Ascending aorta (tissue), 2 donors: ENCODE data around the gene CCL27. TPM values are rescaled to one million over a fixed set of nuclear protein-coding genes. Genes with fewer than 3 reads are reported as not detected.
"Not testable (repeated sequence)": the region's sequence is repeated elsewhere in the genome, so short reads cannot be mapped to it uniquely, and the experiment has no call there.

ENCODE experiments used
- DNase-seq, 2 donors: peaks; one replicate each; pipeline ENCODE4 v3.0.0-alpha.2; 2019; ENCODE audit warnings: low spot score in 2 of 2
- H3K27ac ChIP-seq, 2 donors: fragments of 200-600 bp; sonication (generic); one replicate each; pipeline ENCODE4 v1.5.1; 2016 to 2017; ENCODE audit warnings: mild to moderate bottlenecking in 1 of 2
- H3K27me3 ChIP-seq: fragments of 200-600 bp; sonication (generic); one replicate; pipeline ENCODE4 v1.5.1; 2017
- H3K36me3 ChIP-seq, 2 donors: fragments of 200-600 bp; sonication (generic); one replicate each; pipeline ENCODE4 v1.5.1; 2016
- H3K4me1 ChIP-seq, 2 donors: fragments of 200-600 bp; sonication (generic); one replicate each; pipeline ENCODE4 v1.5.1; 2016 to 2017; ENCODE audit warnings: mild to moderate bottlenecking in 1 of 2
- H3K4me3 ChIP-seq, 2 donors: fragments of 200-600 bp; sonication (generic); one replicate each; pipeline ENCODE4 v1.5.1; 2016 to 2017; ENCODE audit warnings: mild to moderate bottlenecking in 1 of 2
- H3K9me3 ChIP-seq, 2 donors: fragments of 200-600 bp; sonication (generic); one replicate each; pipeline ENCODE4 v1.5.1; 2016
- CTCF ChIP-seq, 3 experiments: fragments of 200-600 bp in 2 of 3; fragments of 450-650 bp in 1 of 3; sonication (generic) in 2 of 3; IDR thresholded peaks; one replicate each; pipeline ENCODE4 v1.5.1; 2016 to 2019; ENCODE audit warnings: antibody characterized with exemption in 3 of 3, mild to moderate bottlenecking in 1 of 3, moderate library complexity in 1 of 3
- intact Hi-C: fragments of 100-400 bp; cut with DNase I; formaldehyde crosslinking; loops from one replicate; pipeline ENCODE4 v1.15.1; 2023
- total RNA-seq: library from RNA; depleted of rRNA; stranded (reverse); fragments of >200 nt; gene quantifications from one replicate; pipeline ENCODE4 v1.1.0, GENCODE V29; 2016

CCL27 gene
- total RNA-seq, 1 donor from 2014 or later: 9.3 TPM

GRCh38 chr9:34647084-34647403 is 15.4 kb downstream of the CCL27 start:
- Histone ChIP-seq H3K27me3 (no peaks in the 10 kb centered on the region), H3K36me3 (peaks cover 17 to 21% of the 10 kb centered on the region in 2 donors), H3K4me1 (peaks cover 17 to 32% of the 10 kb centered on the region in 2 donors), H3K9me3 (no peaks in the 10 kb centered on the region), H3K4me3 (peak overlapping the region; percentile 69 to 80), H3K27ac (peak overlapping the region; percentile 80 to 83)
- no peak for TF ChIP-seq CTCF (IDR thresholded peaks at IDR 0.05)
- intact Hi-C loops: loop anchor here (2.0 to 5.0 kb wide), 3 partner anchors 18 to 515 kb away; partner anchors contain the start of genes DCTN3 and UNC13B
- DNase-seq: no peak

GRCh38 chr9:34646211-34647083 is 16.0 kb downstream of the CCL27 start, which contains the start of gene GALT:
TSS of gene GALT (plus strand) at chr9:34646675. CDS start at chr9:34646705, 30 bp downstream.
- H3K36me3 ChIP-seq: peaks cover 17 to 21% of the 10 kb centered on the region in 2 donors
- H3K4me3 ChIP-seq: peak within 1 kb of the TSS; percentile 69 to 80
- peaks cover 17 to 26% of the 10 kb centered on the region in 2 donors for H3K4me1 ChIP-seq
- H3K27me3 ChIP-seq: no peaks in the 10 kb centered on the region
- intact Hi-C loops: loop anchor here (1.0 to 5.0 kb wide), 4 partner anchors 9 to 516 kb away; partner anchors contain the start of genes DCTN3, SIGMAR1 and UNC13B
- peak; percentile 26 to 51 (median 35) for TF ChIP-seq CTCF (IDR thresholded peaks at IDR 0.05)
- peak within 1 kb of the TSS; percentile 80 to 83 for H3K27ac ChIP-seq
- H3K9me3 ChIP-seq: no peaks in the 10 kb centered on the region
- DNase-seq: peak; percentile 90 to 97

GRCh38 chr9:34644766-34645314 is 17.6 kb downstream of the CCL27 start:
- no peaks in the 10 kb centered on the region for H3K27me3 ChIP-seq
- no peak for DNase-seq
- intact Hi-C loops: loop anchor here (5.0 kb wide), 1 partner anchor 517 kb away; the partner anchor contains the start of gene UNC13B
- H3K27ac ChIP-seq: no peak overlapping the region
- peaks cover 17 to 18% of the 10 kb centered on the region in 2 donors for H3K36me3 ChIP-seq
- H3K4me1 ChIP-seq: peaks cover 17 to 21% of the 10 kb centered on the region in 2 donors
- no peak for TF ChIP-seq CTCF (IDR thresholded peaks at IDR 0.05)
- no peak overlapping the region for H3K4me3 ChIP-seq
- H3K9me3 ChIP-seq: no peaks in the 10 kb centered on the region

GRCh38 chr9:34642679-34643078 is 19.8 kb downstream of the CCL27 start:
- TF ChIP-seq CTCF (IDR thresholded peaks at IDR 0.05): no peak
- intact Hi-C loops: no loop called here
- no peak for DNase-seq

GRCh38 chr9:34639322-34639721 is 23.1 kb downstream of the CCL27 start:
- H3K9me3 ChIP-seq, intact Hi-C loops, H3K27ac ChIP-seq, H3K4me3 ChIP-seq, DNase-seq, H3K27me3 ChIP-seq, H3K36me3 ChIP-seq: not testable (repeated sequence)
- H3K4me1 ChIP-seq: peaks cover 0 to 13% of the 10 kb centered on the region in 2 donors

More at GRCh38 chr9:34642679-34643078, 19.8 kb downstream of the CCL27 start:
- Histone ChIP-seq H3K27me3 (no peaks in the 10 kb centered on the region), H3K4me1 (peaks cover 11 to 12% of the 10 kb centered on the region in 2 donors), H3K4me3 (no peak overlapping the region), H3K27ac (no peak overlapping the region), H3K36me3 (no peaks in the 10 kb centered on the region), H3K9me3 (no peaks in the 10 kb centered on the region)

GRCh38 chr9:34638138-34638445 is 24.4 kb downstream of the CCL27 start:
- Histone ChIP-seq H3K27ac (peak overlapping the region; percentile 76 to 79), H3K27me3 (no peaks in the 10 kb centered on the region), H3K36me3 (no peaks in the 10 kb centered on the region), H3K4me3 (peak overlapping the region; percentile 61 to 83), H3K4me1 (peaks cover 0 to 13% of the 10 kb centered on the region in 2 donors), H3K9me3 (no peaks in the 10 kb centered on the region)
- no peak for DNase-seq
- no peak for TF ChIP-seq CTCF (IDR thresholded peaks at IDR 0.05)
- intact Hi-C loops: no loop called here
